ENCODE data around the gene SNRNP70.
"Not testable (repeated sequence)": the region's sequence is repeated elsewhere in the genome, so short reads cannot be mapped to it uniquely, and the experiment has no call there.

Gene SNRNP70

DNA sequence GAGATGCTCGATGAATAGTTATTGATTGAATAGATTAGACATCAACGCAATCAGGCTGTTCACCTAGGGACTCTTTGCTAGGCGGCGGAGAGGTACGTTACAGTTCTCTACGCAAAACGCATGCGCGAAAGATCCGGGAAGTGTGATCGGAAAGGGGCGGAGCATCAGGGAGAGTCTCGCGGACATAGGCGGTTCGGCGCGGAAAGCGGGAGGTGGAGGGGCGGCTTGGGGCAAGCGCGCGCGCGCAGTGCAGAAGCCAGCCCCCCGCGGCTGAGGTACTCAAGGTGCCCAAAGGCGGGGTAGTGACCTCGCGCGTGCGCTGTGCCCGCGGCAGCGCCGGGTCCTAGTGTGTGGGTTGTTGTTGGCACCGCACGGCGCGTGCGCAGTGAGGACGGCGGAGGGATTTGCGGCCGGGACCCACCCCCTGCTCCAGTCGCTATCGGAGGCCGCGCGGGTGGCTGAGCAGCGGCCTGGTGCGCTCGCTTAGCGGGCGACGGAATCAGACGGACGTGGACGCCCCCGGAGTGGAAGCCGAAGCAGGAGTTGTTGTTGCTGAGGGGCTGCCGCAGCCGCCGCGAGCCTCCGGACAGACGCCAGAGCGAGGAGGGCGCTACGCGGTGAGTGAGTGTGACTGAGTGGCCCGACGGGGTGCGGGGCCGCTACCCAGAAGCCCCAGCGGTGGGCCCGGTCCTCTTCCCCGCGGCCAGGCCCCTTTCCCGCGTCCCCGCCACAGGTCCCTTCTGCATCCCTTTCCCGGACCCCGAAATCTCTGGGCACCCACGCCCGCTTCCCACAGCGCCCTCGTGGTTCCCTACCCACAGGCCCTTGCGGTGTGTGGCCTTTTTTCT is at the start of gene SNRNP70:
Gene SNRNP70 (plus strand): TSS at position 432 of the 848 bp plus-strand sequence. CDS start 964 bp downstream, outside the sequence.
- DNase-seq = peak; percentile 100

DNA sequence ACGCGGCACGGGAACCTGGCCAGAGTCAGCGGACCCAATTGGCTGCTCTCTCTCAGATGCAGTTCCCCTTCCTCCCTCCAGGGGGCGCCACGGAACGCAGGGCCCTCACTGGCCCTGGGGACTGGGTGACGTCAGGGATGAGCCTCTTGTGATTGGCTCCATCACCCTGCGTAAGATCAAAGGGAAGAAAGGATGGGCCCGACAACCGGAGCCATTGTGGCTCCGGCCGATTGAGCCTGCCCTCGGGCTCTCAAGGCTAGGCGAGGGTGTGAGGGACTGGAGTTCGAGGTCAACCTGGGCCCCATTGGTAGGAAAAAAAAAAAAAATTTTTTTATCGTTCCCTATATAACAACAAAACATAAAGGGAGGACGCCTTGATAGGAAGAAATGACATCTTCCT is 48.4 kb upstream of the SNRNP70 start, which contains the start of gene CGB1:
Gene CGB1 (minus strand): TSS at position 81 of the 400 bp plus-strand sequence. CDS start 184 bp downstream, outside the sequence.
- not testable (repeated sequence) for DNase-seq

DNA sequence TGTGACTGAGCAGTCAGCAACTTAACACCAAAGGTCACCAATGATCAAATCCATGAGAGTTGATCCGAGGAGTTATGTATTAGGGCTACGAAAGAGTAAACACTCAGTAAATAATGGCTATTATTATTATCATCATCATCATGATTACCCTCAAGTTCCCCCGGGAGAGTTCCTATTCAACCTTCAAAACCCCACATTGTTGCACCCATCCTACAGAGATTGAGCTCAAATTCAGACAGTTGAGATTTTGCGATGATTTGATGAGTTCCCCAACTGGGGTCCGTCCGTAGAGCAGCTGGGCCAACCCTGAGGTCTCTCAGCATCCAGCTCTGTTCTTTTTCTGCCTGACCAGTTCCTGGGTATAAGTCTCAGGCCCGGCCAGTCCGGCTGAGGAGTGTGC is 47.1 kb upstream of the SNRNP70 start:
- DNase-seq = not testable (repeated sequence)

DNA sequence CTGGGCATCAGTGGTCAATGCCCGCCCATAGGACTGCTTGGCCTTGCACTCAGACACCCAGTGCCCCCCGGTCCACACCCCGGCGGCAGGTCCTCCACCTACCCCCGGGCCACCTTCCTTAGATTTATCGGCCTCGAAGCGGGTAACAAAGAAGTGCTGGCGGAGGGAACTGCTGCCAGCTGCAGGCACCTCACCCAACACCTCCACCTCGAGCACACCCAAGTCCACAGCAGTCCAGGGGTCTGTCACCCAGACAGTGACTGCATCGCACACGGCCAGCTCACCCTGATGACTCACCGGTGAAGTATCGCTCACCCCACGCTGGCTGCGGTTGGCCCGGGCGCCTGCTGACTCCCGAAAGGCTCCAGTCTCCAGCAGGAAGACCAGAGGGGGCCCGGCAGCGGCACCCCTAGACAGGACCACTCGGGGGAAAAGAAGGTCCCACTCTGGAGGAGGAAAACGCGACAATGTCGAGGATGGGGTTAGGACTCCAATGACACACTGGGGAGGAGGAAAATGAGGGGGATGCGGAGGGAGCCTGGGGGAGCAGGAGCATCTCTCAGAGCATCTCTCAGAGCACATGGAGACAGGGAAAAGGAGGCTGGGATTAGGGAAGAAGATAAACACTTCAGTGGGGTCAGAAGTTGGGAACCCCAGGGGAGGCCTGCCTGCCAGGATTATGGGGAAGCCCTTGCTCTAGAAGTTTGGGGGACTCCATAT is 46.5 kb upstream of the SNRNP70 start:
- not testable (repeated sequence) for DNase-seq

DNA sequence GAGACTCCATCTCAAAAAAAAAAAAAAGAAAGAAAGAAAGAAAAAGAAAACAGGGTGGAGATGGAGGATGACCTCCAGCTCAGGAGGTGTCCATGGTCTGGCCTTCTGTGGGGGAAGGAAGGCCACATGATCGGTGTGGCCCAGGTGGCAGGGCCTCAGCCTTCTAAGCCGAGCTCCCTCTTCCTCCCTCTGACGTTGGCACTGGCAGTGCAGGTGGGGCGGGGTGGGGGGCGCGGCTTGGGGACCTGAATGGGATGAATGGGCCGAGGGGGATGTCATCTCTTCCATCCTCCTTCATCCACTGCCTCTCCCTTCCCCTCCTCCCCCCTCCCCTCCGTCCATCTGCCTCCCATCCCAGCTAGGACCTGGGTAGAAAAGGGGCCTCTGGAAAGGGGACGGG is 45.5 kb upstream of the SNRNP70 start:
- DNase-seq = not testable (repeated sequence)

DNA sequence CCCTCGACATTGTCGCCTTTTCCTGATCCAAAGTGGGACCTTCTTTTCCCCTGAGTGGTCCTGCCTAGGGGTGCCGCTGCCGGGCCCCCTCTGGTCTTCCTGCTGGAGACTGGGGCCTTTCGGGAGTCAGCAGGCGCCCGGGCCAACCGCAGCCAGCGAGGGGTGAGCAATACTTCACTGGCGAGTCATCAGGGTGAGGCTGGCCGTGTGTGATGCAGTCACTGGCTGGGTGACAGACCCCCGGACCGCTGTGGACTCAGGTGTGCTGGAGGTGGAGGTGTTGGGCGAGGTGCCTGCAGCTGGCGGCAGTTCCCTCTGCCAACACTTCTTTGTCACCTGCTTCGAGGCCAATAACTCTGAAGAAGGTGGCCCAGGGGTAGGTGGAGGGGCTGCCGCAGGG is 43.1 kb upstream of the SNRNP70 start:
- DNase-seq = no peak

DNA sequence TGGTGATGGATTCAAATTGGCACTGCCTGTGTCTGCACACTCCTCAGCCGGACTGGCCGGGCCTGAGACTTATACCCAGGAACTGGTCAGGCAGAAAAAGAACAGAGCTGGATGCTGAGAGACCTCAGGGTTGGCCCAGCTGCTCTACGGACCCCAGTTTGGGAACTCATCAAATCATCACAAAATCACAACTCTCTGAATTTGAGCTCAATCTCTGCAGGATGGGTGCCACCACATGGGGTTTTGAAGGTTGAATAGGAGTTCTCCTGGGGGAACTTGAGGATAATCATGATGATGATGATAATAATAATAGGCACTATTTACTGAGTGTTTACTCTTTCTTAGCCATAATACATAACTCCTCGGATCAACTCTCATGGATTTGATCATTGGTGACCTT is 42.6 kb upstream of the SNRNP70 start:
- not testable (repeated sequence) for DNase-seq

DNA sequence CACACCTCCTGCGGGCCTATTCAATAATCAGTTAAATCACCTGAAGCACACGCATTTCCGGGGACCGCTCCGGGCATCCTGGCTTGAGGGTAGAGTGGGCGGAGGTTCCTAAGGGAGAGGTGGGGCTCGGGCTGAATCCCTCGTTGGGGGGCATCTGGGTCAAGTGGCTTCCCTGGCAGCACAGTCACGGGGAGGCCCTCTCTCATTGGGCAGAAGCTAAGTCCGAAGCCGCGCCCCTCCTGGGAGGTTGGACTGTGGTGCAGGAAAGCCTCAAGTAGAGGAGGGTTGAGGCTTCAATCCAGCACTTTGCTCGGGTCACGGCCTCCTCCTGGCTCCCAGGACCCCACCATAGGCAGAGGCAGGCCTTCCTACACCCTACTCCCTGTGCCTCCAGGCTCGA is 41.7 kb upstream of the SNRNP70 start, which contains the start of gene CGB5:
Gene CGB5 (plus strand): TSS at position 301 of the 400 bp plus-strand sequence. CDS start 362 bp downstream, outside the sequence.
- not testable (repeated sequence) for DNase-seq

- not testable (repeated sequence) for DNase-seq
Measured at GRCh38 chr19:49049011-49049410, 36.2 kb upstream of the SNRNP70 start, which contains the start of gene CGB8. CGB8 (minus strand) TSS chr19:49049111; CDS start chr19:49048739, 372 bp downstream.

GRCh38 chr19:49049834-49050233 is 35.4 kb upstream of the SNRNP70 start:
- not testable (repeated sequence) for DNase-seq

DNA sequence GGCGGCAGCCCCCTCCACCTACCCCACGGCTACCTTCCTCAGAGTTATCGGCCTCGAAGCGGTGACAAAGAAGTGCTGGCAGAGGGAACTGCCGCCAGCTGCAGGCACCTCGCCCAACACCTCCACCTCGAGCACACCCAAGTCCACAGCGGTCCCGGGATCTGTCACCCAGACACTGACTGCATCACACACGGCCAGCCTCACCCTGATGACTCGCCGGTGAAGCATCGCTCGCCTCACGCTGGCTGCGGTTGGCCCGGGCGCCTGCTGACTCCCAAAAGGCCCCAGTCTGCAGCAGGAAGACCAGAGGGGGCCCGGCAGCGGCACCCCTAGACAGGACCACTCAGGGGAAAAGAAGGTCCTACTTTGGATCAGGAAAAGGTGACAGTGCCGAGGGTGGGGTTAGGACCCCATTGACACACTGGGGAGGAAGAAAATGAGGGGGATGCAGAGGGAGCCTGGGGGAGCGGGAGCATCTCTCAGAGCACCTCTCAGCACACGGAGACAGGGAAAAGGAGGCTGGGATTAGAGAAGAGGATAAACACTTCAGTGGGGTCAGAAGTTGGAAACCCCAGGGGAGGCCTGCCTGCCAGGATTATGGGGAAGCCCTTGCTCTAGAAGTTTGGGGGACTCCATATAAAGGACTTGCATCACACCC is 34.7 kb upstream of the SNRNP70 start:
- DNase-seq = not testable (repeated sequence)

DNA sequence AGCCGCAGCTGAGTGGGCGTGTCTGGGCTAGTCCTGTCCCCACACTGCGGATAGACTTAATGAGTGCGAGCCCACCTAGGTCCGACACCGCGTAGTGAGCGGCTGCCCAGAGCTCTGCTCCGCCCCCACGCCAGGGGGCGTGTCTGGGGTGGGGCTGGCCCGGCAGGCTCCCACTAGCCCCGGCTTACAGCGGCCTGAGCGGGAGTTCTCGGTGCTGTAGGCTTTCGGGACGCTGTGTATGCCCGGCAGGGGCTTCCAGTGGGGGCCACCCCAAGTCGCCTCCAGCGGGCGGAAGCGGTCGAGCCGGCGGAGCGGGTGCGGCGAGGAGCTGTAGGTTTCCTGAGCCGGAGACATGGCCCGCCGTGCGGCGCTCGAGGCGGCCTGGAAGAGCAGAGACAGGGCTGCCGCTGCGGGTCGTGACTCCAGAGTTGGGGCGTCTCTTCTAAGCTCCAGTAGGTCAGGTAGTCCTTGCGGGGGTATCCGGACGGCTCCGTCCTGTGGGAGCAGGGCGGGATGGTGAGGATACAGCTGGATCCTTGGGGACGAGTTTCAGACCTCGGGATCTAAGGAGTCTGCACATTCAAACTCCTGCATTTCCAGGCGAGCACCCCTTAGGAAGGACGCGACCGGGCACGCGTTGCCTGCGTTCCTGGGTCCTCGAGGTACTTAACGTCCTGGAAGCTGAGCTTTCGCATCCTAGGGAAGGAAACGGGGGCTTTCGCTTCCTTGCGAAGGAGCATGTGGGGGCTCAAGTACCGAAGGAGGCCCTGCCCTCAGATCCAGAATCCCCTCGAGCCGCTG is 28.9 kb upstream of the SNRNP70 start:
- peak; percentile 64 for DNase-seq

- DNase-seq = peak; percentile 7
Measured at GRCh38 chr19:49056902-49057596, 28.2 kb upstream of the SNRNP70 start.

DNA sequence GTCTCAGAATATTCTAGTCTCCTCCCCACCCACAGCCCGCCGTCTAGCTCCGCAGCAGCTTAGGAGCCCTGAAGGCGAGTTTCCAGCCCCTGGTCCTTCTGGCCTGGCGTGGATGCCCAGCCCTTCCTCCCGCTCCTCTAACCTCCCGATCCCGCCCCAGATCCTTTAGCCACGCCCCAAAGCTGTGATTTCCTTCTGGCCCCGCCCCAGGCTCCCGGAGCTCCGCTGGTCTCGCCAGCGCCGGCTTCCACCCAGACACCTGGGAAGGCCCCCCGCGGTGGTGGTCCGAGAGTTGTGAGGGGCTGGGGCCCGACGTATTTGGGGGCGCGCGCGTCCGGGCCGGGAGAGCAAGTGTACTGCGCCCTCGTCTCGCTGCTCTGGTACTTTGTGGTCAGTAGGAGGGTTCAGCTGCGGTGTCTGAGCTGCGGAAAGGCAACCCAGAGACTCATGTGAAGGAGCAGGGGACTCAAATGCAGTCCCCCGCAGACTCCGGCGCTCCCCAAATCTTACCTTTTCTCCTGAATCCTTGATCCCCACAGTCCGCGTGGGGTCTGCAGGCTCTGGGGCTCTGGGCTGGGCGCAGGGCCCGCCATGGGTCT is 27.5 kb upstream of the SNRNP70 start, which contains the start of gene CGB7:
Gene CGB7 (minus strand): TSS at position 114 of the 599 bp plus-strand sequence. CDS start 2,374 bp downstream, outside the sequence.
- peak; percentile 66 for DNase-seq

DNA sequence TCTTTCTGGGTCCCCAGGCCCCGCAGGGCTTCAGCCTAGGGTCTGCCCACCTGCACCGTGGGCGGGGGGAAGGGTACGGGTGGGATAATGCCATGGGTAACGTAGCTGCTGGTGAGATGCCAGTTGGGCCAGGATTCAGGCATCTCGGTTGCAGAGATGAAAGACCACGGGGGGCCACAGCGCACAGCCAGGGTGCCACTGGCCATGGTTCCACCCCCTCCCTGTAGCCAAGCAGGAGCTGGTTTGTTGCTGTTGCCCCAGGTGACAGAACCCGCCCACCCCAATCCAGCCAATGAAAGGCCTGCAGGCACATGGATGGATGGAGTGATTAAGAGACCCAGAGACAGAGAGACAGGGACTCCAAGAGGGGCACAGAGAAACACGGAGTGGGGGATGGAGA is 26.7 kb upstream of the SNRNP70 start:
- DNase-seq = no peak

- no peak for DNase-seq
Measured at GRCh38 chr19:49059053-49059452, 26.2 kb upstream of the SNRNP70 start.

DNA sequence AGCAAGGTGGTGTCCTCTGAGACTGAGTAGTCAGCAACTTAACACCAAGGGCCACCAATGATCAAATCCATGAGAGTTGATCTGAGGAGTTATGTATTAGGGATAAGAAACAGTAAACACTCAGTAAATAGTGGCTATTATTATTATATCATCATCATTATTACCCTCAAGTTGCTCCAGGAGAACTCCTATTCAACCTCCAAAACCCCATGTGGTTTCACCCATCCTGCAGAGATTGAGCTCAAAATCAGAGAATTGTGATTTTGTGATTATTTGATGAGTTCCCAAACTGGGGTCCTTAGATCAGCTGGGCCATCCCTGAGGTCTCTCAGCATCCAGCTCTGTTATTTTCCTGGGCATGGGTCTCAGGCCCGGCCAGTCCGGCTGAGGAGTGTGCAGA is 24.3 kb upstream of the SNRNP70 start:
- no peak for DNase-seq

- DNase-seq = no peak
Measured at GRCh38 chr19:49061445-49061844, 23.8 kb upstream of the SNRNP70 start.

DNA sequence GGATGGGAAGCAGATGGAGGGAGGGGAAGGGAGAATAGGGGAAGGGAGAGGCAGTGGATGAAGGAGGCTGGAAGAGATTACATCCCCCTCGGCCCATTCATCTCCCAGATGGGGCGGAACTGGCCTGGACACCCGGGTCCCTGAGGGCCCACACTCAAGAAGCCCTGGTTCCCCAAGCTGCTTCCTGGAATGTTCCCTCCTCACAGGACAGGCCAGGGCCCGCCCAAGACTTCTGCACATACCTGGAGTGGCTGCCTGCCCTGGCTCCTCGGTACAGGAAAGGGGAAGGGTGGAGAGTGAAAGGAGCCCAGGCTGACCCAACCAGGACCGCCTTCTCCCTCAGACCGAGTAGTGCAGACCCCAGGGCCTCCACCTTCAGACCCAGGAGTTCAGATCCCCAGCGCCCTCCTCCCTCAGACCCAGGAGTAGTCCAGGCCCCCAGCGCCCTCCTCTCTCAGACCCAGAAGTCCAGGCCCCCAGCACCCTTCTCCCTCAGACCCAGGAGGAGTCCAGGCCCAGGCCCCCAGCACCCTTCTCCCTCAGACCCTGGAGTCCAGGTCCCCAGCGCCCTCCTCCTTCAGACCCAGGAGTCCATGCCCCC is 21.1 kb upstream of the SNRNP70 start:
- DNase-seq = no peak

Data from CD4-positive, alpha-beta T cell treated with Interleukin-6 for 4 hours (primary cell).